MCF 10A (cell line): ENCODE results near the gene PRRC2A. TPM values are rescaled to one million over a fixed set of nuclear protein-coding genes. Genes with fewer than 3 reads are reported as not detected.

ENCODE experiments used
- BruUV-seq: library from RNA; stranded (reverse); fragments of 400-500 nt; replicated peaks from 2 replicates; lab custom pipeline; 2021; lab: Mats Ljungman, UMichigan
- CTCF ChIA-PET: fragments of 300-600 bp; sonication (Branson Sonifier 250); formaldehyde crosslinking; extraction: SDS; loops from one replicate; lab custom pipeline; 2021; ENCODE audit warnings: antibody characterized with exemption, inconsistent platforms; lab: Yijun Ruan, JAX
- POLR2A ChIA-PET: fragments of 300-600, 350-650 bp; sonication (Branson Sonifier 250); formaldehyde crosslinking; extraction: SDS; loops from one replicate; lab custom pipeline; 2020; ENCODE audit warnings: antibody characterized with exemption, inconsistent platforms; lab: Yijun Ruan, JAX
- DNase-seq: peaks from one replicate; pipeline ENCODE4 v3.0.0-alpha.2; 2018; ENCODE audit not compliant: unreplicated experiment
- H3K27ac Mint-ChIP-seq: one replicate; pipeline ENCODE4 v1.8.0; 2022; ENCODE audit warnings: mild to moderate bottlenecking, low read depth, mixed read lengths; ENCODE audit not compliant: unreplicated experiment
- H3K27me3 Mint-ChIP-seq: one replicate; pipeline ENCODE4 v1.8.0; 2022; ENCODE audit warnings: mixed read lengths; ENCODE audit not compliant: insufficient read depth, unreplicated experiment
- H3K36me3 Mint-ChIP-seq: one replicate; pipeline ENCODE4 v1.8.0; 2022; ENCODE audit warnings: mild to moderate bottlenecking, moderate library complexity, mixed read lengths; ENCODE audit not compliant: insufficient read depth, unreplicated experiment
- H3K4me1 Mint-ChIP-seq: one replicate; pipeline ENCODE4 v1.8.0; 2022; ENCODE audit warnings: mixed read lengths; ENCODE audit not compliant: insufficient read depth, unreplicated experiment
- H3K4me3 Mint-ChIP-seq: one replicate; pipeline ENCODE4 v1.8.0; 2022; ENCODE audit warnings: mild to moderate bottlenecking, moderate library complexity, mixed read lengths; ENCODE audit not compliant: unreplicated experiment
- H3K9me3 Mint-ChIP-seq: one replicate; pipeline ENCODE4 v1.8.0; 2022; ENCODE audit warnings: mixed read lengths; ENCODE audit not compliant: unreplicated experiment
- CTCF ChIP-seq: fragments of 200-600 bp; IDR thresholded peaks from one replicate; pipeline ENCODE4 v1.8.0; 2022; ENCODE audit warnings: antibody characterized with exemption, mild to moderate bottlenecking; ENCODE audit not compliant: unreplicated experiment
- intact Hi-C: fragments of 100-400 bp; cut with micrococcal nuclease; formaldehyde crosslinking; loops from 2 replicates; pipeline ENCODE4 v1.14.1; 2022
- total RNA-seq: library from RNA; stranded (reverse); gene quantifications from 2 replicates; pipeline ENCODE4 v1.2.3, GENCODE V29; 2022

Gene PRRC2A
- total RNA-seq, 1 experiment from 2014 or later: 247 TPM

- CTCF ChIA-PET: interaction anchor here (0.6 to 2.5 kb wide), 22 partner anchors 8 to 1840 kb away, joined by 3 to 9 read pairs (median 4); partner anchors contain the start of genes CLIC1 and NOTCH4
- H3K9me3 Mint-ChIP-seq: no peaks in the 10 kb centered on the region
- intact Hi-C loops: loop anchor here (1.0 to 5.0 kb wide), 6 partner anchors 48 to 272 kb away; partner anchors contain the start of gene DDAH2
- peak within 1 kb of the TSS; percentile 73 for H3K4me3 Mint-ChIP-seq
- H3K36me3 Mint-ChIP-seq: peaks cover 13% of the 10 kb centered on the region
- H3K27ac Mint-ChIP-seq: peak within 1 kb of the TSS; percentile 87
- POLR2A ChIA-PET: interaction anchor here (0.6 to 0.8 kb wide), 2 partner anchors 10 to 16 kb away, joined by 3 to 4 read pairs; partner anchors contain the start of gene GPANK1
- H3K4me1 Mint-ChIP-seq: peaks cover 12% of the 10 kb centered on the region
- DNase-seq: peak; percentile 81
- TF ChIP-seq CTCF: peak; percentile 84
- no TSS peak for BruUV-seq
- peaks cover 18% of the 10 kb centered on the region for H3K27me3 Mint-ChIP-seq
Measured at GRCh38 chr6:31680226-31681134, 60.0 kb downstream of the PRRC2A start, which contains the start of gene LY6G5C. Gene LY6G5C, minus strand, starts transcription at chr6:31681067. Its CDS starts 694 bp downstream, at chr6:31680373.

GRCh38 chr6:31681135-31681671 lies 60.7 kb downstream of the PRRC2A start:
- Mint-ChIP-seq H3K4me3 (peak overlapping the region; percentile 73), H3K27me3 (peaks cover 18% of the 10 kb centered on the region), H3K4me1 (peaks cover 12% of the 10 kb centered on the region), H3K36me3 (peaks cover 20% of the 10 kb centered on the region), H3K9me3 (no peaks in the 10 kb centered on the region), H3K27ac (peak overlapping the region; percentile 74)
- no TSS peak for BruUV-seq
- no peak for TF ChIP-seq CTCF
- ChIA-PET CTCF (interaction anchor here (0.6 to 2.5 kb wide), 13 partner anchors 9 to 1840 kb away, joined by 3 to 8 read pairs (median 4); partner anchors contain the start of gene NOTCH4), POLR2A (interaction anchor here (0.6 to 0.8 kb wide), 2 partner anchors 9 to 16 kb away, joined by 3 to 4 read pairs; partner anchors contain the start of gene GPANK1)
- intact Hi-C loops: loop anchor here (1.0 to 5.0 kb wide), 3 partner anchors 48 to 206 kb away; partner anchors contain the start of gene DDAH2
- no peak for DNase-seq

GRCh38 chr6:31683591-31683990 lies 63.1 kb downstream of the PRRC2A start:
- TF ChIP-seq CTCF: no peak
- DNase-seq: no peak
- BruUV-seq: no TSS peak
- no peak overlapping the region for H3K27ac Mint-ChIP-seq
- ChIA-PET CTCF (interaction anchor here (1.2 kb wide), 1 partner anchor 268 kb away, joined by 3 read pairs; no protein-coding TSS in a partner anchor), POLR2A (no interaction called here)
- no peak overlapping the region for H3K4me3 Mint-ChIP-seq
- intact Hi-C loops: loop anchor here (5.0 kb wide), 1 partner anchor 204 kb away; no protein-coding TSS in a partner anchor
- peaks cover 12% of the 10 kb centered on the region for H3K4me1 Mint-ChIP-seq
- H3K27me3 Mint-ChIP-seq: peaks cover 2% of the 10 kb centered on the region
- peaks cover 28% of the 10 kb centered on the region for H3K36me3 Mint-ChIP-seq
- H3K9me3 Mint-ChIP-seq: no peaks in the 10 kb centered on the region
